ENCODE data around the gene PHLDA1.

The PHLDA1 gene

GRCh38 chr12:76047060-76047459 lies 15.5 kb upstream of the PHLDA1 start:
- Histone ChIP-seq H3K18ac (ENCODE audit: low read depth in 1 of 2, low read length in 2 of 2) (no peak overlapping the region), H4K8ac (ENCODE audit: low read length) (no peak overlapping the region), H3K4me3 (ENCODE audit: insufficient read depth in 1 of 2, low read depth in 1 of 2, low read length in 2 of 2) (no peak overlapping the region), H4K91ac (ENCODE audit: low read length) (no peak overlapping the region), H2BK12ac (ENCODE audit: low read length in 2 of 2) (no peak overlapping the region), H3K14ac (ENCODE audit: low read length in 2 of 2) (no peak overlapping the region), H3K4ac (ENCODE audit: low read depth in 1 of 2, low read length in 2 of 2) (no peak overlapping the region), H3K9me3 (ENCODE audit: control insufficient read depth, low read length) (no peaks in the 10 kb centered on the region), H3K4me1 (ENCODE audit: control insufficient read depth, insufficient read depth, low read depth, low read length) (peaks cover 2% of the 10 kb centered on the region), H2BK15ac (ENCODE audit: low read depth, poor library complexity, severe bottlenecking) (no peak overlapping the region), H2BK120ac (ENCODE audit: low read depth, low read length) (no peak overlapping the region), H3K9ac (ENCODE audit: low read length) (no peak overlapping the region), H3K36me3 (ENCODE audit: control insufficient read depth in 1 of 2, insufficient read depth in 2 of 2, low read depth in 1 of 2, low read length in 2 of 2) (peaks cover 16 to 88% of the 10 kb centered on the region in 2 experiments), H3K4me2 (ENCODE audit: low read length, poor library complexity, severe bottlenecking) (no peak overlapping the region), H3K79me1 (replicated peaks; ENCODE audit: low read length, poor library complexity, severe bottlenecking) (peaks cover 9% of the 10 kb centered on the region), H3K27ac (ENCODE audit: low read length, poor library complexity, severe bottlenecking) (no peak overlapping the region), H2BK5ac (ENCODE audit: low read depth, low read length, poor library complexity, severe bottlenecking) (no peak overlapping the region), H2AFZ (ENCODE audit: low read depth, low read length) (no peak overlapping the region), H2AK5ac (ENCODE audit: low read length, severe bottlenecking) (no peak overlapping the region), H3K27me3 (ENCODE audit: control insufficient read depth in 1 of 2, insufficient read depth in 1 of 2, low read length in 2 of 2) (no peaks in the 10 kb centered on the region), H3K23ac (ENCODE audit: low read length in 2 of 2) (no peak overlapping the region)
- no peak for DNase-seq
- WGBS: no CpG with 5 or more reads among the region's 2 CpGs

- WGBS: 95% methylated on average over 4 of the region's 4 CpGs
- no peak overlapping the region for H2BK120ac ChIP-seq (ENCODE audit: low read depth, low read length)
These were observed 11.8 kb upstream of the PHLDA1 start for GRCh38 chr12:76043377-76043776.

GRCh38 chr12:76042147-76042546 lies 10.6 kb upstream of the PHLDA1 start:
- no peak overlapping the region for H2AFZ ChIP-seq (ENCODE audit: low read depth, low read length)
- H3K23ac ChIP-seq (ENCODE audit: low read length in 2 of 2): no peak overlapping the region
- H2BK15ac ChIP-seq (ENCODE audit: low read depth, poor library complexity, severe bottlenecking): no peak overlapping the region
- no peak overlapping the region for H2BK120ac ChIP-seq (ENCODE audit: low read depth, low read length)
- DNase-seq: no peak
- WGBS: 100% methylated on average over 2 of the region's 2 CpGs
- H3K27ac ChIP-seq (ENCODE audit: low read length, poor library complexity, severe bottlenecking): no peak overlapping the region
- peaks cover 7% of the 10 kb centered on the region for H3K79me1 ChIP-seq (replicated peaks; ENCODE audit: low read length, poor library complexity, severe bottlenecking)
- H4K8ac ChIP-seq (ENCODE audit: low read length): no peak overlapping the region
- no peak overlapping the region for H3K18ac ChIP-seq (ENCODE audit: low read depth in 1 of 2, low read length in 2 of 2)
- no peak overlapping the region for H3K14ac ChIP-seq (ENCODE audit: low read length in 2 of 2)
- no peak overlapping the region for H3K9ac ChIP-seq (ENCODE audit: low read length)
- no peak overlapping the region for H3K4me3 ChIP-seq (ENCODE audit: insufficient read depth in 1 of 2, low read depth in 1 of 2, low read length in 2 of 2)
- no peaks in the 10 kb centered on the region for H3K9me3 ChIP-seq (ENCODE audit: control insufficient read depth, low read length)
- H3K27me3 ChIP-seq (ENCODE audit: control insufficient read depth in 1 of 2, insufficient read depth in 1 of 2, low read length in 2 of 2): no peaks in the 10 kb centered on the region
- H2AK5ac ChIP-seq (ENCODE audit: low read length, severe bottlenecking): no peak overlapping the region
- no peak overlapping the region for H3K4ac ChIP-seq (ENCODE audit: low read depth in 1 of 2, low read length in 2 of 2)
- peaks cover 7 to 43% of the 10 kb centered on the region in 2 experiments for H3K36me3 ChIP-seq (ENCODE audit: control insufficient read depth in 1 of 2, insufficient read depth in 2 of 2, low read depth in 1 of 2, low read length in 2 of 2)
- H3K4me2 ChIP-seq (ENCODE audit: low read length, poor library complexity, severe bottlenecking): no peak overlapping the region
- H2BK12ac ChIP-seq (ENCODE audit: low read length in 2 of 2): no peak overlapping the region
- peaks cover 1% of the 10 kb centered on the region for H3K4me1 ChIP-seq (ENCODE audit: control insufficient read depth, insufficient read depth, low read depth, low read length)
- no peak overlapping the region for H2BK5ac ChIP-seq (ENCODE audit: low read depth, low read length, poor library complexity, severe bottlenecking)
- no peak overlapping the region for H4K91ac ChIP-seq (ENCODE audit: low read length)

More at GRCh38 chr12:76043377-76043776, 11.8 kb upstream of the PHLDA1 start:
- Histone ChIP-seq H3K4me1 (ENCODE audit: control insufficient read depth, insufficient read depth, low read depth, low read length) (no peaks in the 10 kb centered on the region), H3K14ac (ENCODE audit: low read length in 2 of 2) (no peak overlapping the region), H3K4ac (ENCODE audit: low read depth in 1 of 2, low read length in 2 of 2) (no peak overlapping the region), H2BK5ac (ENCODE audit: low read depth, low read length, poor library complexity, severe bottlenecking) (no peak overlapping the region), H3K4me2 (ENCODE audit: low read length, poor library complexity, severe bottlenecking) (no peak overlapping the region), H3K23ac (ENCODE audit: low read length in 2 of 2) (no peak overlapping the region), H2AFZ (ENCODE audit: low read depth, low read length) (no peak overlapping the region), H3K27ac (ENCODE audit: low read length, poor library complexity, severe bottlenecking) (no peak overlapping the region), H4K8ac (ENCODE audit: low read length) (no peak overlapping the region), H3K4me3 (ENCODE audit: insufficient read depth in 1 of 2, low read depth in 1 of 2, low read length in 2 of 2) (no peak overlapping the region), H2BK15ac (ENCODE audit: low read depth, poor library complexity, severe bottlenecking) (no peak overlapping the region), H4K91ac (ENCODE audit: low read length) (no peak overlapping the region), H3K36me3 (ENCODE audit: control insufficient read depth in 1 of 2, insufficient read depth in 2 of 2, low read depth in 1 of 2, low read length in 2 of 2) (peaks cover 7 to 55% of the 10 kb centered on the region in 2 experiments), H3K18ac (ENCODE audit: low read depth in 1 of 2, low read length in 2 of 2) (no peak overlapping the region), H3K9ac (ENCODE audit: low read length) (no peak overlapping the region), H2BK12ac (ENCODE audit: low read length in 2 of 2) (no peak overlapping the region), H3K9me3 (ENCODE audit: control insufficient read depth, low read length) (no peaks in the 10 kb centered on the region), H3K27me3 (ENCODE audit: control insufficient read depth in 1 of 2, insufficient read depth in 1 of 2, low read length in 2 of 2) (no peaks in the 10 kb centered on the region), H3K79me1 (replicated peaks; ENCODE audit: low read length, poor library complexity, severe bottlenecking) (peaks cover 7% of the 10 kb centered on the region), H2AK5ac (ENCODE audit: low read length, severe bottlenecking) (no peak overlapping the region)
- DNase-seq: no peak

GRCh38 chr12:76041406-76041805 lies 9.8 kb upstream of the PHLDA1 start:
- Histone ChIP-seq H3K79me1 (replicated peaks; ENCODE audit: low read length, poor library complexity, severe bottlenecking) (peaks cover 7% of the 10 kb centered on the region), H2BK15ac (ENCODE audit: low read depth, poor library complexity, severe bottlenecking) (no peak overlapping the region), H3K9ac (ENCODE audit: low read length) (no peak overlapping the region), H3K9me3 (ENCODE audit: control insufficient read depth, low read length) (no peaks in the 10 kb centered on the region), H3K14ac (ENCODE audit: low read length in 2 of 2) (no peak overlapping the region), H4K91ac (ENCODE audit: low read length) (no peak overlapping the region), H2AK5ac (ENCODE audit: low read length, severe bottlenecking) (no peak overlapping the region), H3K4me3 (ENCODE audit: insufficient read depth in 1 of 2, low read depth in 1 of 2, low read length in 2 of 2) (no peak overlapping the region), H4K8ac (ENCODE audit: low read length) (no peak overlapping the region), H3K4me2 (ENCODE audit: low read length, poor library complexity, severe bottlenecking) (no peak overlapping the region), H3K23ac (ENCODE audit: low read length in 2 of 2) (no peak overlapping the region), H2AFZ (ENCODE audit: low read depth, low read length) (no peak overlapping the region), H2BK5ac (ENCODE audit: low read depth, low read length, poor library complexity, severe bottlenecking) (no peak overlapping the region), H3K4ac (ENCODE audit: low read depth in 1 of 2, low read length in 2 of 2) (no peak overlapping the region), H2BK120ac (ENCODE audit: low read depth, low read length) (no peak overlapping the region), H3K36me3 (ENCODE audit: control insufficient read depth in 1 of 2, insufficient read depth in 2 of 2, low read depth in 1 of 2, low read length in 2 of 2) (peaks cover 7 to 38% of the 10 kb centered on the region in 2 experiments), H3K18ac (ENCODE audit: low read depth in 1 of 2, low read length in 2 of 2) (no peak overlapping the region), H3K4me1 (ENCODE audit: control insufficient read depth, insufficient read depth, low read depth, low read length) (peaks cover 1% of the 10 kb centered on the region), H2BK12ac (ENCODE audit: low read length in 2 of 2) (no peak overlapping the region), H3K27me3 (ENCODE audit: control insufficient read depth in 1 of 2, insufficient read depth in 1 of 2, low read length in 2 of 2) (no peaks in the 10 kb centered on the region), H3K27ac (ENCODE audit: low read length, poor library complexity, severe bottlenecking) (no peak overlapping the region)
- 100% methylated on average over 2 of the region's 2 CpGs for WGBS
- DNase-seq: no peak
